Measurements from ENCODE around the gene EZR. TPM values are rescaled to one million over a fixed set of nuclear protein-coding genes. Genes with fewer than 3 reads are reported as not detected.
A peak's percentile ranks its signal among the peaks of the same experiment; 100 is the strongest.

EZR gene
- total and polyA plus RNA-seq, 2 donors (not counting 1 experiment from before 2014, with no cell fraction given), result 227 to 945 TPM

DNA sequence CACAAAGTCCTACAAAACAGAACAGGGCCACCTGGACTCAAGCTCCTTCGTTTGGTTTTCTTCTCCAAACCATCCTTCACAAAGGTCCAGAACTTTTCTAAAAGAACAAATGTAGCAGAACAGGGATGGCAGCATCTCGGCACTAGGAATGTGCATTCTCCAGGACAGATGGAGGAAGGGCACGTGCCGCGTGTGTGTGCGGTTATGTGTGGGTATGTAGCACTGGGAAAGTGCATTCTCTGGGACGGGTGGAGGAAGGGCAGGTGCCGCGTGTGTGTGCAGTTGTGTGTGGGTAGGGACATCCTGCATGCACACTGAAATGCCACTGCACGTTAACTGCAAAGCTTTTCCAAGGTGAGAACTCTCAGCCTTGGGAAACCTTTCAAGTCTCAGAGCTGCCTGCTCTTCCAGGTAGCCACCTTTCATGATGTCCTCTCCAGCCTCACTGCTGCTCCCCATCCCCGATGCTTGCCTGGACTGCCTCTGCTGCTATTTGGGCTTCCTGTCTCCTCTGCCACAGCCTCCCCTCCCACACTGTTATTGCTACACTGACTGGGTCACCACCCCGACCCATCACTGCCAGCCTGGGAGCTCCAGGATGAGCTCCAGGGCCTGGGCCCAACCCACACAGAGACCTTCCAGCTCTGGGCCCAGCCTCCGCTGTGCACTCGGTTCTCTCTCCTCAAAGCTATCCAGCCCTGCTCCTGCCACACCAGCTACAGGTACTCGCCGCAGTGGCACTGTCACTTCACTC is 47.6 kb downstream of the EZR start:
- H3K4me3 ChIP-seq (ENCODE audit: control extremely low read depth in 1 of 5, extremely low read depth in 1 of 5, insufficient read depth in 1 of 5, low read depth in 2 of 5, low read length in 4 of 5), result no peak overlapping the region
- H3K27ac ChIP-seq (ENCODE audit: low read length in 2 of 2), result no peak overlapping the region
- no peaks in the 10 kb centered on the region for H3K9me3 Mint-ChIP-seq (ENCODE audit: insufficient read depth)
- no peak for DNase-seq
- H3K4me3 Mint-ChIP-seq, result no peak overlapping the region
- no peak overlapping the region for H3K4me2 ChIP-seq (replicated peaks; ENCODE audit: low read depth, low read length, poor library complexity, severe bottlenecking)
- H3K27ac Mint-ChIP-seq, result peak overlapping the region; percentile 81
- no peaks in the 10 kb centered on the region for H3K4me1 ChIP-seq (ENCODE audit: control insufficient read depth in 2 of 2, insufficient read depth in 2 of 2, low read length in 2 of 2)
- ChIA-PET CTCF (interaction anchor here (1.3 to 2.2 kb wide), 3 partner anchors 17 to 201 kb away, joined by 3 to 10 read pairs (median 8); no protein-coding TSS in a partner anchor), POLR2A (interaction anchor here (1.2 to 1.4 kb wide), 2 partner anchors 10 to 219 kb away, joined by 3 read pairs; no protein-coding TSS in a partner anchor)
- peaks cover 98% of the 10 kb centered on the region for H4K20me1 ChIP-seq (ENCODE audit: control insufficient read depth, insufficient read depth, low read length, poor library complexity, severe bottlenecking)
- TF ChIP-seq, protein P1, sequence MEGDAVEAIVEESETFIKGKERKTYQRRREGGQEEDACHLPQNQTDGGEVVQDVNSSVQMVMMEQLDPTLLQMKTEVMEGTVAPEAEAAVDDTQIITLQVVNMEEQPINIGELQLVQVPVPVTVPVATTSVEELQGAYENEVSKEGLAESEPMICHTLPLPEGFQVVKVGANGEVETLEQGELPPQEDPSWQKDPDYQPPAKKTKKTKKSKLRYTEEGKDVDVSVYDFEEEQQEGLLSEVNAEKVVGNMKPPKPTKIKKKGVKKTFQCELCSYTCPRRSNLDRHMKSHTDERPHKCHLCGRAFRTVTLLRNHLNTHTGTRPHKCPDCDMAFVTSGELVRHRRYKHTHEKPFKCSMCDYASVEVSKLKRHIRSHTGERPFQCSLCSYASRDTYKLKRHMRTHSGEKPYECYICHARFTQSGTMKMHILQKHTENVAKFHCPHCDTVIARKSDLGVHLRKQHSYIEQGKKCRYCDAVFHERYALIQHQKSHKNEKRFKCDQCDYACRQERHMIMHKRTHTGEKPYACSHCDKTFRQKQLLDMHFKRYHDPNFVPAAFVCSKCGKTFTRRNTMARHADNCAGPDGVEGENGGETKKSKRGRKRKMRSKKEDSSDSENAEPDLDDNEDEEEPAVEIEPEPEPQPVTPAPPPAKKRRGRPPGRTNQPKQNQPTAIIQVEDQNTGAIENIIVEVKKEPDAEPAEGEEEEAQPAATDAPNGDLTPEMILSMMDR (IDR thresholded peaks at IDR 0.05), result no peak
- TF ChIP-seq EZH2 (IDR thresholded peaks at IDR 0.05; ENCODE audit: borderline replicate concordance, insufficient read depth, low read depth, low read length, poor library complexity, severe bottlenecking), result no peak
- peaks cover 31 to 99% of the 10 kb centered on the region in 2 experiments for H3K36me3 ChIP-seq (replicated peaks in 1 of 2; ENCODE audit: control extremely low read depth in 1 of 2, control insufficient read depth in 1 of 2, extremely low read depth in 1 of 2, insufficient read depth in 2 of 2, low read length in 1 of 2)
- ATAC-seq (ENCODE audit: low read depth), result no peak
- no peaks in the 10 kb centered on the region for H3K27me3 Mint-ChIP-seq
- WGBS (ENCODE audit: insufficient coverage), result 90% methylated on average over 15 of the region's 16 CpGs
- intact Hi-C loops (cut with micrococcal nuclease), result loop anchor here (5.0 kb wide), 1 partner anchor 36 kb away; no protein-coding TSS in a partner anchor
- peaks cover under 1% of the 10 kb centered on the region for H3K4me1 Mint-ChIP-seq
- H3K27me3 ChIP-seq (replicated peaks in 1 of 4; ENCODE audit: control extremely low read depth in 1 of 4, control insufficient read depth in 3 of 4, insufficient read depth in 4 of 4, low read length in 3 of 4), result no peaks in the 10 kb centered on the region
- peaks cover 40% of the 10 kb centered on the region for H3K79me2 ChIP-seq (ENCODE audit: control insufficient read depth, insufficient read depth, low read length)
- H2AFZ ChIP-seq (ENCODE audit: insufficient read depth, low read depth, low read length, poor library complexity, severe bottlenecking), result no peak overlapping the region
- no peaks in the 10 kb centered on the region for H3K9me3 ChIP-seq (ENCODE audit: control extremely low read depth in 1 of 3, control insufficient read depth in 2 of 3, insufficient read depth in 1 of 3, low read length in 2 of 3)
- H3K9ac ChIP-seq (ENCODE audit: low read length), result no peak overlapping the region
